Right lobe of liver (tissue), 6 donors: Measurements from ENCODE around the gene PPP1R12B. TPM values are rescaled to one million over a fixed set of nuclear protein-coding genes. Genes with fewer than 3 reads are reported as not detected.

Source experiments
- ATAC-seq, 4 donors: fragments of 200-7000 bp; cut with Tn5 transposase; one replicate each; pipeline ENCODE4 v1.9.1; 2020; ENCODE audit warnings: mild to moderate bottlenecking in 4 of 4, moderate library complexity in 4 of 4
- DNase-seq, 3 donors: peaks; one replicate each; pipeline ENCODE4 v3.0.0-alpha.2; 2020
- H3K27ac ChIP-seq, 3 donors: fragments of 200-600 bp; one replicate each; pipeline ENCODE4 v1.8.0; 2022
- H3K27me3 ChIP-seq, 2 donors: fragments of 200-600 bp; one replicate each; pipeline ENCODE4 v1.8.0; 2022
- H3K36me3 ChIP-seq, 4 donors: fragments of 200-600 bp; sonication (generic) in 1 of 4; one replicate each; pipeline versions ENCODE4 v1.5.1 to v1.8.0; 2017 to 2022; ENCODE audit warnings: control low read depth in 1 of 4
- H3K4me1 ChIP-seq, 4 donors: fragments of 200-600 bp; sonication (generic) in 1 of 4; one replicate each; pipeline versions ENCODE4 v1.5.1 to v1.8.0; 2017 to 2022; ENCODE audit warnings: control low read depth in 1 of 4
- H3K4me3 ChIP-seq, 3 donors: fragments of 200-600 bp; one replicate each; pipeline ENCODE4 v1.8.0; 2022
- H3K9me3 ChIP-seq, 4 donors: fragments of 200-600 bp; sonication (generic) in 1 of 4; one replicate each; pipeline versions ENCODE4 v1.5.1 to v1.8.0; 2017 to 2022; ENCODE audit warnings: control low read depth in 1 of 4
- CTCF ChIP-seq, 4 donors: fragments of 200-600 bp in 3 of 4; fragments of 450-650 bp in 1 of 4; IDR thresholded peaks; one replicate each; pipeline versions ENCODE4 v1.5.1 to v1.8.0; 2016 to 2022; ENCODE audit warnings: antibody characterized with exemption in 4 of 4, mild to moderate bottlenecking in 2 of 4
- POLR2A ChIP-seq: fragments of 450-650 bp; IDR thresholded peaks from one replicate; pipeline ENCODE4 v1.6.1; 2017; ENCODE audit warnings: antibody characterized with exemption, mild to moderate bottlenecking
- WGBS: methylation state at CpG from one replicate; pipeline ENCODE4 v1.1.6; 2018; ENCODE audit warnings: low coverage, low lambda C conversion rate; ENCODE audit not compliant: insufficient coverage; ENCODE audit errors: missing lambda C conversion rate; 5-methylcytosine and 5-hydroxymethylcytosine counted together
- intact Hi-C, 2 donors: fragments of 100-400 bp; cut with DNase I; formaldehyde crosslinking; loops; one replicate each; pipeline versions ENCODE4 v1.11.2 to v1.14.1; 2022
- small RNA-seq, 2 experiments: library from RNA; depleted of rRNA; stranded (forward); fragments of <200 nt; gene quantifications; one replicate each; pipeline ENCODE3, GENCODE V24; 2016
- total RNA-seq, 6 experiments: library from RNA; depleted of rRNA in 2 of 6; stranded (reverse); fragments of >200 nt in 2 of 6; fragmentation: NEBNext Ultra II Directional in 3 of 6; extraction: Animal tissue kit (Norgen Biotek cat#: 25700) in 3 of 6; gene quantifications; one replicate each; pipeline versions ENCODE4 v1.1.0 to v1.2.4, GENCODE V29; 2016 to 2023
- donor health status: DM: no; HTN: yes; CAD: no.
- donor health status: DM: no; HTN: no; CAD: no.
- donor health status: DM: no; HTN: no; CAD: no.
- donor health status: DM: no; HTN: yes; CAD: no.
- donor health status: DM: no; HTN: yes; CAD: no.

Gene PPP1R12B
- total RNA-seq, 6 experiments from 2014 or later = 13.7 to 22.2 (median 16.6) TPM

- Histone ChIP-seq H3K36me3 (no peaks in the 10 kb centered on the region), H3K4me1 (peaks cover 0 to 11% (median 0%) of the 10 kb centered on the region in 4 donors), H3K27ac (no peak overlapping the region), H3K4me3 (no peak overlapping the region), H3K27me3 (peaks cover 0 to 13% of the 10 kb centered on the region in 2 donors), H3K9me3 (no peaks in the 10 kb centered on the region)
- 75% methylated on average over 3 of the region's 9 CpGs for WGBS
- DNase-seq (no peak), ATAC-seq (no peak)
- TF ChIP-seq CTCF (IDR thresholded peaks at IDR 0.05) = no peak
- TF ChIP-seq POLR2A = no peak
- intact Hi-C loops = no loop called here
Measured at GRCh38 chr1:202639500-202639899, 291.0 kb downstream of the PPP1R12B start.

GRCh38 chr1:202642212-202642611, 293.7 kb downstream of the PPP1R12B start:
- TF ChIP-seq CTCF (IDR thresholded peaks at IDR 0.05) = no peak
- TF ChIP-seq POLR2A = no peak
- intact Hi-C loops = no loop called here
- no peaks in the 10 kb centered on the region for H3K36me3 ChIP-seq
- ATAC-seq = no peak
- no peaks in the 10 kb centered on the region for H3K9me3 ChIP-seq
- H3K27me3 ChIP-seq = peaks cover 0 to 13% of the 10 kb centered on the region in 2 donors
- H3K4me1 ChIP-seq = peaks cover 0 to 11% (median 0%) of the 10 kb centered on the region in 4 donors
- DNase-seq = no peak
- no peak overlapping the region for H3K4me3 ChIP-seq
- 5% methylated on average over 3 of the region's 20 CpGs for WGBS
- no peak overlapping the region for H3K27ac ChIP-seq

Small RNA genes lying within 50 kb of the gene (small RNA-seq; reads per million reads assigned to genes)
- gene AC099336.2 = 0 reads per million in 2 experiments
- 0 reads per million in 2 experiments for gene RF00156
- gene RNU6-89P = 0 reads per million in 2 experiments

Other genes with a start within 250 kb of the PPP1R12B start
- gene GPR37L1, start 225.8 kb upstream of the PPP1R12B start, total RNA-seq = under 1 TPM in 4 of 6 experiments, not detected in 2; 0.12 to 0.49 (median 0.12) TPM
- 10 to 100 TPM; 23.1 to 57.7 (median 36.1) TPM for gene ARL8A, start 204.0 kb upstream of the PPP1R12B start, total RNA-seq
- 1 to 10 TPM in 2 of 6 experiments, under 1 TPM in 4; 0.18 to 5.1 (median 0.73) TPM for gene PTPN7, start 188.1 kb upstream of the PPP1R12B start, total RNA-seq
- gene LGR6, start 154.9 kb upstream of the PPP1R12B start, total RNA-seq = 1 to 10 TPM in 3 of 6 experiments, under 1 TPM in 3; 0.17 to 2.0 (median 1.0) TPM
- gene UBE2T, start 6.8 kb upstream of the PPP1R12B start, total RNA-seq = 1 to 10 TPM in 3 of 6 experiments, under 1 TPM in 3; 0.53 to 9.1 (median 1.1) TPM